Neutrophil (primary cell): ENCODE data around the gene ERICH3.

Experiments
- H3K27ac ChIP-seq: fragments of 200-600 bp; sonication (generic); 2 replicates; pipeline ENCODE4 v1.5.1; 2016; ENCODE audit warnings: mild to moderate bottlenecking, moderate library complexity
- H3K27me3 ChIP-seq: fragments of 200-600 bp; sonication (generic); 2 replicates; pipeline ENCODE4 v1.6.0; 2016; ENCODE audit warnings: mild to moderate bottlenecking
- H3K36me3 ChIP-seq: fragments of 200-600 bp; sonication (generic); 2 replicates; pipeline ENCODE4 v1.5.1; 2017
- H3K4me1 ChIP-seq, 2 experiments: fragments of 200-600 bp in 1 of 2; sonication (generic) in 1 of 2; 1 replicate in 1 of 2; 2 replicates in 1 of 2; pipeline versions ENCODE4 v1.5.1 to v1.6.1; 2013 to 2016; ENCODE audit warnings: low read depth in 1 of 2, low read length in 1 of 2, mild to moderate bottlenecking in 1 of 2, moderate library complexity in 1 of 2; ENCODE audit not compliant: control insufficient read depth in 1 of 2, insufficient read depth in 1 of 2
- H3K4me3 ChIP-seq, 2 experiments: fragments of 200-600 bp in 1 of 2; sonication (generic) in 1 of 2; 1 replicate in 1 of 2; 2 replicates in 1 of 2; pipeline ENCODE4 v1.5.1; 2013 to 2016; ENCODE audit warnings: low read depth in 1 of 2, low read length in 1 of 2, mild to moderate bottlenecking in 1 of 2, moderate library complexity in 1 of 2
- H3K9me3 ChIP-seq: fragments of 200-600 bp; sonication (generic); 2 replicates; pipeline ENCODE4 v1.5.1; 2016
- TF ChIP-seq, protein P1 (sequence below): fragments of 200-600 bp; sonication (generic); IDR thresholded peaks from 2 replicates; pipeline ENCODE4 v1.5.1; 2016; ENCODE audit warnings: antibody characterized with exemption

The ERICH3 gene

DNA sequence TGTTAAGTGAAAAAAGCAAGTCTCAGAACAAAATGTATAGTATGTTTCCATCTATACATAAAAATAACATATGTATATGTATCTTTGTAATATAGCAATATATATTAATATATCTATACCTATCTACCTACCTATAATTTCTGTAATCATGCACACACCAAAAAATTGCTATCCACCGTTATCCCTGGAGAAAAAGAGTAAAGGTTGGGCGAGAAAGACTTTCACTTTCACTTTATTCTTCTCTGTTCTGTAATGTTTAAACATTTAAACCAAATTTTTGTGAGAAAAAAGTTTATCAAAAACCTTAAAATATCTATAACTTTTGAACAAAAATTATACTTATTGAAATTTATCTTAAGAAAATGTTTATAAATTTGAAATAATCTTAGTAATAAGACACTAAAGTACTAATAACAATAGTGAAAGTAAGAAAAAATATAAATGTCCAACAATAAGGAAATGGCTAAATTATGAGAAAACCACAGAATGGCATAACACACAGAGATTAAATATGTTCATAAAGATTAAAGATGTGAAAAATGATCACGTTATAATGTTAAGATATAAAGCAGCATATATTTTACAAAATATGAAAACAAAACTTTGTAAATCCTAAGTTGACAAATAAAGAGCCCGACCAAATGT, 87.2 kb downstream of the ERICH3 start:
- H3K36me3 ChIP-seq, result no peaks in the 10 kb centered on the region
- no peaks in the 10 kb centered on the region for H3K4me1 ChIP-seq
- no peaks in the 10 kb centered on the region for H3K27me3 ChIP-seq
- H3K27ac ChIP-seq, result no peak overlapping the region
- TF ChIP-seq, protein P1, sequence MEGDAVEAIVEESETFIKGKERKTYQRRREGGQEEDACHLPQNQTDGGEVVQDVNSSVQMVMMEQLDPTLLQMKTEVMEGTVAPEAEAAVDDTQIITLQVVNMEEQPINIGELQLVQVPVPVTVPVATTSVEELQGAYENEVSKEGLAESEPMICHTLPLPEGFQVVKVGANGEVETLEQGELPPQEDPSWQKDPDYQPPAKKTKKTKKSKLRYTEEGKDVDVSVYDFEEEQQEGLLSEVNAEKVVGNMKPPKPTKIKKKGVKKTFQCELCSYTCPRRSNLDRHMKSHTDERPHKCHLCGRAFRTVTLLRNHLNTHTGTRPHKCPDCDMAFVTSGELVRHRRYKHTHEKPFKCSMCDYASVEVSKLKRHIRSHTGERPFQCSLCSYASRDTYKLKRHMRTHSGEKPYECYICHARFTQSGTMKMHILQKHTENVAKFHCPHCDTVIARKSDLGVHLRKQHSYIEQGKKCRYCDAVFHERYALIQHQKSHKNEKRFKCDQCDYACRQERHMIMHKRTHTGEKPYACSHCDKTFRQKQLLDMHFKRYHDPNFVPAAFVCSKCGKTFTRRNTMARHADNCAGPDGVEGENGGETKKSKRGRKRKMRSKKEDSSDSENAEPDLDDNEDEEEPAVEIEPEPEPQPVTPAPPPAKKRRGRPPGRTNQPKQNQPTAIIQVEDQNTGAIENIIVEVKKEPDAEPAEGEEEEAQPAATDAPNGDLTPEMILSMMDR, result no peak
- no peak overlapping the region for H3K4me3 ChIP-seq
- no peaks in the 10 kb centered on the region for H3K9me3 ChIP-seq

GRCh38 chr1:74584185-74584584, 89.4 kb downstream of the ERICH3 start:
- H3K4me1 ChIP-seq, result no peaks in the 10 kb centered on the region
- H3K9me3 ChIP-seq, result no peaks in the 10 kb centered on the region
- TF ChIP-seq, protein P1, result no peak
- no peak overlapping the region for H3K4me3 ChIP-seq
- no peaks in the 10 kb centered on the region for H3K36me3 ChIP-seq
- no peak overlapping the region for H3K27ac ChIP-seq
- H3K27me3 ChIP-seq, result no peaks in the 10 kb centered on the region

- Histone ChIP-seq H3K27ac (no peak overlapping the region), H3K36me3 (no peaks in the 10 kb centered on the region), H3K4me3 (no peak overlapping the region), H3K4me1 (no peaks in the 10 kb centered on the region), H3K9me3 (no peaks in the 10 kb centered on the region), H3K27me3 (no peaks in the 10 kb centered on the region)
- TF ChIP-seq, protein P1, result no peak
These were observed 90.2 kb downstream of the ERICH3 start for GRCh38 chr1:74583397-74583796.

DNA sequence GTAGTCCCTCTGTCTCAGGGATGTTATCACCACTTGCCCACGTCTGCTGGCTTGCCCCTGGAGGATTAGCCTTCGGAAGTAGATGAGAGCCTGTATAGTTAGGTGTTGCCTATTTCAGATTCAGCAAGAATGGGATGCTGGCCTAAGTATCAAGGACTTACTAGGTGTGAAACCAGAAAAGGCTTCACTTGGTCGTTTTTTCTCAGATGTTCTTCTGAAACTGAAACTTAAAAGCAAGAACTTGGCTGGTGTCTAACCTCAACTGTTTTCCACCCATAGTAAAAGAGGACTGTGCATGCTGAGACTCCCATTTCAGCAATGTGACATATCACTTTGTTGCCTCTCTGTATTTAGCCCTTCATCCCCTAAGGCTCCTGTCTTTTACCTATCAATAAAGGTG, 94.2 kb downstream of the ERICH3 start:
- TF ChIP-seq, protein P1, result no peak
- Histone ChIP-seq H3K9me3 (no peaks in the 10 kb centered on the region), H3K4me3 (no peak overlapping the region), H3K36me3 (no peaks in the 10 kb centered on the region), H3K4me1 (no peaks in the 10 kb centered on the region), H3K27me3 (no peaks in the 10 kb centered on the region), H3K27ac (no peak overlapping the region)

DNA sequence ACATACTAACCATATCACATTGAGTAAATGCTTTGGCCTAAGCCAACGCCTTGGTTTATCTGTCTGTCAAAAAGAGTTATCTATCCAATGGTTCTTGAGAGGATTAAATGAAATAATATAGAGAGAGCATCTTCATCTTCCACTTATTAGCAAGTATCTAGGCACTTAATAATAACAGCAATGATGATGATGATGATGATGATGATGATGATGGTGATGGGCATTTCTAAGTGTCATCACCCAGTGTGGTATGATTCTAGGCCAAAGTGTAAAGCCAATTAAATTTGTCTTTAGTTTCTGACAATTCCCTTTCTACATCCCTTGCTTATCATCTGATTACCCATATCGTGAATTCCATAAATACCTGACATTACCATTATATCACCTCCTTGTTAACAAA, 95.5 kb downstream of the ERICH3 start:
- Histone ChIP-seq H3K27me3 (no peaks in the 10 kb centered on the region), H3K36me3 (no peaks in the 10 kb centered on the region), H3K4me3 (no peak overlapping the region), H3K9me3 (no peaks in the 10 kb centered on the region), H3K4me1 (no peaks in the 10 kb centered on the region), H3K27ac (no peak overlapping the region)
- TF ChIP-seq, protein P1, result no peak
